Keratinocyte (primary cell): ENCODE measurements around the gene KLHL22. TPM values are rescaled to one million over a fixed set of nuclear protein-coding genes. Genes with fewer than 3 reads are reported as not detected.

Source experiments
- DNase-seq: peaks from one replicate; pipeline ENCODE4 v3.0.0-alpha.2; 2011; ENCODE audit warnings: low read depth, missing footprints, low spot score
- FAIRE-seq: peaks from 2 replicates; lab custom pipeline; 2011; peaks lifted over from hg19 to GRCh38; lab: Jason Lieb, UNC
- H2AFZ ChIP-seq: 2 replicates; pipeline ENCODE4 v1.6.0; 2012; ENCODE audit warnings: low read length, control low read depth, inconsistent platforms; ENCODE audit not compliant: control insufficient read depth
- H3K27ac ChIP-seq: 2 replicates; pipeline ENCODE4 v1.5.1; 2011; ENCODE audit warnings: low read length; ENCODE audit not compliant: control insufficient read depth, insufficient read depth
- H3K27me3 ChIP-seq: 3 replicates; pipeline ENCODE4 v1.6.0; 2011; ENCODE audit warnings: low read length; ENCODE audit not compliant: control insufficient read depth, insufficient read depth; ENCODE audit errors: extremely low read depth
- H3K36me3 ChIP-seq, 2 experiments: 2 replicates in 1 of 2; 3 replicates in 1 of 2; pipeline ENCODE4 v1.5.1; 2011; ENCODE audit warnings: low read length in 2 of 2, mild to moderate bottlenecking in 1 of 2; ENCODE audit not compliant: control insufficient read depth in 2 of 2, insufficient read depth in 2 of 2; ENCODE audit errors: extremely low read depth in 1 of 2
- H3K4me1 ChIP-seq: 3 replicates; pipeline ENCODE4 v1.5.1; 2011; ENCODE audit warnings: low read length; ENCODE audit not compliant: control insufficient read depth, insufficient read depth; ENCODE audit errors: extremely low read depth
- H3K4me2 ChIP-seq: 3 replicates; pipeline ENCODE4 v1.6.0; 2011; ENCODE audit warnings: low read depth, low read length; ENCODE audit not compliant: control insufficient read depth, insufficient read depth; ENCODE audit errors: extremely low read depth
- H3K4me3 ChIP-seq, 3 experiments: fragments of 200-600 bp in 1 of 3; sonication (generic) in 1 of 3; 2 replicates in 2 of 3; 3 replicates in 1 of 3; pipeline ENCODE4 v1.5.1; 2011 to 2016; ENCODE audit warnings: low read length in 3 of 3, mild to moderate bottlenecking in 3 of 3, control low read depth in 2 of 3, inconsistent platforms in 1 of 3, low read depth in 1 of 3, mixed read lengths in 1 of 3, mixed run types in 1 of 3, moderate library complexity in 1 of 3; ENCODE audit not compliant: control insufficient read depth in 2 of 3, insufficient read depth in 2 of 3; ENCODE audit errors: extremely low read depth in 1 of 3
- H3K79me2 ChIP-seq: 2 replicates; pipeline ENCODE4 v1.6.0; 2012; ENCODE audit warnings: low read length; ENCODE audit not compliant: control insufficient read depth, insufficient read depth
- H3K9ac ChIP-seq: 3 replicates; pipeline ENCODE4 v1.6.0; 2011; ENCODE audit warnings: low read length; ENCODE audit not compliant: control insufficient read depth, insufficient read depth; ENCODE audit errors: extremely low read depth
- H3K9me1 ChIP-seq: 3 replicates; pipeline ENCODE4 v1.6.0; 2011; ENCODE audit warnings: low read length; ENCODE audit not compliant: control insufficient read depth, insufficient read depth; ENCODE audit errors: extremely low read depth
- H3K9me3 ChIP-seq: 2 replicates; pipeline ENCODE4 v1.5.1; 2012; ENCODE audit warnings: low read depth, low read length; ENCODE audit not compliant: control insufficient read depth
- H4K20me1 ChIP-seq: 3 replicates; pipeline ENCODE4 v1.6.0; 2011; ENCODE audit warnings: low read length; ENCODE audit not compliant: control insufficient read depth, insufficient read depth; ENCODE audit errors: extremely low read depth
- EZH2 ChIP-seq: IDR thresholded peaks from one replicate; pipeline ENCODE4 v1.6.1; 2012; ENCODE audit warnings: inconsistent platforms, mild to moderate bottlenecking, low read length, moderate library complexity
- dilution Hi-C: fragments of 300-500 bp; cut with MboI; formaldehyde crosslinking; loops from one replicate; pipeline ENCODE4 v1.7.0; 2020; ENCODE audit warnings: low sequenced_read_pairs; ENCODE audit not compliant: extremely low pct_ligation_motif_present
- polyA plus RNA-seq, 5 experiments: library from polyadenylated mRNA; depleted of rRNA in 3 of 5; stranded (reverse) in 3 of 5; stranded (forward) in 1 of 5; unstranded in 1 of 5; fragments of >200 nt; gene quantifications; 1 replicate in 1 of 5; 2 replicates in 3 of 5; 3 replicates in 1 of 5; pipeline versions ENCODE4 v1.2.1 to v1.2.3, GENCODE V29; 2011 to 2012; ENCODE audit warnings: missing spikeins in 2 of 5, low read depth in 1 of 5, low replicate concordance in 1 of 5
- TF ChIP-seq, protein P1 (sequence below), 3 experiments: IDR thresholded peaks in 1 of 3; conservative IDR thresholded peaks in 1 of 3; optimal IDR thresholded peaks in 1 of 3; 2 replicates in 2 of 3; 3 replicates in 1 of 3; pipeline versions ENCODE3 to v1.5.1; 2011; ENCODE audit warnings: low read length in 3 of 3, mild to moderate bottlenecking in 3 of 3, moderate library complexity in 2 of 3, control low read depth in 1 of 3, inconsistent platforms in 1 of 3; ENCODE audit not compliant: insufficient read depth in 2 of 3; ENCODE audit errors: extremely low read depth in 1 of 3

Gene KLHL22
- polyA plus RNA-seq, 1 donor (not counting 4 experiments of a cell fraction or from before 2014, with no cell fraction given) = 9.3 TPM

DNA sequence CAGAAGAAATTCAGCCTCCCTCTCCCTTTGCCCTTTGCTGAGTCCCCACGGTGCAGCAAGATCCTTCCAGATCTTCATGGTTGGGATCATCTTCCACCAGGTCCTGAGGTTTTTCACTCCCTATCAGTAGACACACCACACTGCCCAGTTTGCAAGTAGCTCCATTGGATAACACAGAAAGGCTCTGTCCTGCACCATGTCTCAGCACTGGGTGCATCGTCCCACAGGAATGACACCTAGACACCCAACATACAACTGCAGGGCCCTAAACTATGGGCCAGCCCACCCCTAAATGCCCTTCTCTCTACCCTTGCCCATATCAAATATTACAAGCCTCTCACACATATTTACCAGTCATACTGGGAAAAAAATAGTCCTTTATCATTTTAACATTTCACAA, 9.4 kb downstream of the KLHL22 start:
- H3K4me3 ChIP-seq = no peak overlapping the region
- H3K36me3 ChIP-seq = peaks cover 6 to 12% of the 10 kb centered on the region in 2 experiments
- no peaks in the 10 kb centered on the region for H3K9me1 ChIP-seq
- H2AFZ ChIP-seq = no peak overlapping the region
- no peaks in the 10 kb centered on the region for H3K79me2 ChIP-seq
- DNase-seq (no peak), FAIRE-seq (no peak)
- TF ChIP-seq, protein P1, sequence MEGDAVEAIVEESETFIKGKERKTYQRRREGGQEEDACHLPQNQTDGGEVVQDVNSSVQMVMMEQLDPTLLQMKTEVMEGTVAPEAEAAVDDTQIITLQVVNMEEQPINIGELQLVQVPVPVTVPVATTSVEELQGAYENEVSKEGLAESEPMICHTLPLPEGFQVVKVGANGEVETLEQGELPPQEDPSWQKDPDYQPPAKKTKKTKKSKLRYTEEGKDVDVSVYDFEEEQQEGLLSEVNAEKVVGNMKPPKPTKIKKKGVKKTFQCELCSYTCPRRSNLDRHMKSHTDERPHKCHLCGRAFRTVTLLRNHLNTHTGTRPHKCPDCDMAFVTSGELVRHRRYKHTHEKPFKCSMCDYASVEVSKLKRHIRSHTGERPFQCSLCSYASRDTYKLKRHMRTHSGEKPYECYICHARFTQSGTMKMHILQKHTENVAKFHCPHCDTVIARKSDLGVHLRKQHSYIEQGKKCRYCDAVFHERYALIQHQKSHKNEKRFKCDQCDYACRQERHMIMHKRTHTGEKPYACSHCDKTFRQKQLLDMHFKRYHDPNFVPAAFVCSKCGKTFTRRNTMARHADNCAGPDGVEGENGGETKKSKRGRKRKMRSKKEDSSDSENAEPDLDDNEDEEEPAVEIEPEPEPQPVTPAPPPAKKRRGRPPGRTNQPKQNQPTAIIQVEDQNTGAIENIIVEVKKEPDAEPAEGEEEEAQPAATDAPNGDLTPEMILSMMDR (optimal IDR thresholded peaks at IDR 0.05 in 1 of 3, IDR thresholded peaks at IDR 0.05 in 1 of 3, conservative IDR thresholded peaks at IDR 0.05 in 1 of 3; ENCODE audit: extremely low read depth in 1 of 3, insufficient read depth in 2 of 3, low read length in 3 of 3) = no peak
- no peak for TF ChIP-seq EZH2
- H3K27ac ChIP-seq = no peak overlapping the region
- H3K9ac ChIP-seq = no peak overlapping the region
- no peaks in the 10 kb centered on the region for H3K27me3 ChIP-seq
- H4K20me1 ChIP-seq = no peaks in the 10 kb centered on the region
- no peak overlapping the region for H3K4me2 ChIP-seq
- no peaks in the 10 kb centered on the region for H3K9me3 ChIP-seq
- dilution Hi-C loops = no loop called here
- H3K4me1 ChIP-seq = no peaks in the 10 kb centered on the region

DNA sequence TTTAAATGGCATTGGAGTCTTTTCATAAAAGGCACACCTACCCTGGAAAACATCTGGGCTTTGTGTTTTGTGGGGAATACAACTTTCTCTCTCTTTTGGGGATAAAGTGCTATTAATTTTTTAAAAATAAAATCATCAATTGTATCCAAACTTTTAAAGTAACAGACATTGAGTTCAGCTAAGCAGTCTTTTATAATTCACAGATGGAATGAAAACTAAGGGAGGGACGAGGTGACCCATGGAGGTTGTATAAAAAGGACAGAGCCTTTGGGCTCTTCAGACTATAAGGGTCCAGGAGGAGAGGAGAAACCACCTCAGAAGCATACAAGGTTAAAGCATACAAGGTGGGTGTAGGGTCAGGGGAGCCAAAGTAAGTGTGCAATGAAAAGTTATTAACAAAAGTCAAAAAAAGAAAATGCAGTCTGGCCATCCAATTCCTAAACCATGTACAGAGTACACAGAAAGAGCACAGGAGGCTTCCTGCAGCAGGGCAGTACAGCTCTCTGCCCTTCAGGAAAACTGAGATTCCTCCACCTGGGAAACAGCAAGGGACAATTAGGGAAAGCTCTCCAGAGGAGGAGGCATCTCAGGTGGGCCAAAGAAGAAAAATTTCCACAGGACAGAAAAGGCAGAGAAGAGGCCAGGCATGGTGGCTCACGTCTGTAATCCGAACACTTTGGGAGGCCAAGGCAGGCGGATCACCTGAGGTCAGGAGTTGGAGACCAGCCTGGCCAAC, 10.5 kb downstream of the KLHL22 start:
- Histone ChIP-seq H3K4me2 (no peak overlapping the region), H4K20me1 (no peaks in the 10 kb centered on the region), H3K36me3 (peaks cover 6 to 12% of the 10 kb centered on the region in 2 experiments), H3K9me3 (no peaks in the 10 kb centered on the region), H2AFZ (no peak overlapping the region), H3K27ac (no peak overlapping the region), H3K4me3 (no peak overlapping the region), H3K9me1 (no peaks in the 10 kb centered on the region), H3K27me3 (no peaks in the 10 kb centered on the region), H3K4me1 (no peaks in the 10 kb centered on the region), H3K9ac (no peak overlapping the region), H3K79me2 (no peaks in the 10 kb centered on the region)
- DNase-seq = no peak
- TF ChIP-seq, protein P1 (optimal IDR thresholded peaks at IDR 0.05 in 1 of 3, IDR thresholded peaks at IDR 0.05 in 1 of 3, conservative IDR thresholded peaks at IDR 0.05 in 1 of 3; ENCODE audit: extremely low read depth in 1 of 3, insufficient read depth in 2 of 3, low read length in 3 of 3) = no peak
- TF ChIP-seq EZH2 = no peak
- no peak for FAIRE-seq
- dilution Hi-C loops = no loop called here
